Thymus (tissue), 11 donors: ENCODE measurements around the gene INCENP. TPM values are rescaled to one million over a fixed set of nuclear protein-coding genes. Genes with fewer than 3 reads are reported as not detected.

Experiments used
- DNase-seq, 9 donors: peaks; one replicate each; pipeline ENCODE4 v3.0.0-alpha.2; 2013; ENCODE audit warnings: low spot score in 9 of 9, low read depth in 6 of 9, missing footprints in 1 of 9
- H3K27ac ChIP-seq, 2 donors: one replicate each; pipeline ENCODE4 v1.5.1; 2013; ENCODE audit warnings: control low read depth in 1 of 2, low read depth in 1 of 2, low read length in 1 of 2, mild to moderate bottlenecking in 1 of 2, moderate library complexity in 1 of 2
- H3K27me3 ChIP-seq, 2 donors: one replicate each; pipeline ENCODE4 v1.5.1; 2013; ENCODE audit warnings: low read length in 1 of 2; ENCODE audit not compliant: control insufficient read depth in 2 of 2, insufficient read depth in 1 of 2
- H3K36me3 ChIP-seq, 2 donors: one replicate each; pipeline ENCODE4 v1.5.1; 2013; ENCODE audit warnings: low read length in 1 of 2, mild to moderate bottlenecking in 1 of 2, moderate library complexity in 1 of 2; ENCODE audit not compliant: control insufficient read depth in 2 of 2, insufficient read depth in 2 of 2
- H3K4me1 ChIP-seq, 2 donors: one replicate each; pipeline ENCODE4 v1.5.1; 2013; ENCODE audit warnings: low read length in 2 of 2; ENCODE audit not compliant: control insufficient read depth in 2 of 2, insufficient read depth in 2 of 2
- H3K4me3 ChIP-seq, 2 donors: one replicate each; pipeline ENCODE4 v1.5.1; 2013; ENCODE audit warnings: low read length in 2 of 2, control low read depth in 1 of 2, mild to moderate bottlenecking in 1 of 2
- H3K9me3 ChIP-seq, 2 donors: one replicate each; pipeline ENCODE4 v1.5.1; 2013; ENCODE audit warnings: low read length in 1 of 2, mild to moderate bottlenecking in 1 of 2; ENCODE audit not compliant: control insufficient read depth in 2 of 2, insufficient read depth in 1 of 2
- WGBS: extraction: QIAGEN DNeasy Blood & Tissue Kit; methylation state at CpG from one replicate; pipeline ENCODE4 v1.1.7; 2013; 5-methylcytosine and 5-hydroxymethylcytosine counted together
- polyA plus RNA-seq: library from polyadenylated mRNA; stranded (reverse); fragments of 200-250 nt; gene quantifications from one replicate; pipeline ENCODE4 v1.2.3, GENCODE V29; 2013
- total RNA-seq: library from RNA; stranded (reverse); fragments of 120-200 nt; gene quantifications from one replicate; pipeline ENCODE4 v1.2.4, GENCODE V29; 2013
- donor health status: healthy.

Gene INCENP
- total and polyA plus RNA-seq, 2 donors: 5.2 to 24.7 TPM

DNA sequence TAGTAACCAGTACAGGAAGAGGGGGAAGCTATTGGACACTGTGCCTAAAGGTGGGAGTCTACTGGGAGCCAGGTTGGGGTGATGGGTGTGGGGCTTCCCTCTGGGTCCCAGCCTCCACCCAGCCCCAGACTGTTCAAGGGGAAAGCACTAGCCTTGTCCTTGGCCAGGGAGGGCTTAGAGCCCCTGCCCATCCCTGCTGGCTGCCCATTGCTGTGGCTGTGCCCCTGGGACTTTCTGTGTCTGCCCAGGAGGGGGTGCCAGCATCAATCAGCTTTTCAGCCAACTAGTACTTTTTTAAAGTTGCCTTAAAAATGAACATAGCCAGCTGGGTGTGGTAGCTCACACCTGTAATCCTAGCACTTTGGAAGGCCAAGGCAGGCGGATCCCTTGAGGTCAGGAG, 19.9 kb downstream of the INCENP start:
- no peaks in the 10 kb centered on the region for H3K27me3 ChIP-seq
- no peak overlapping the region for H3K27ac ChIP-seq
- H3K4me1 ChIP-seq: no peaks in the 10 kb centered on the region
- peaks cover 96 to 97% of the 10 kb centered on the region in 2 donors for H3K36me3 ChIP-seq
- H3K4me3 ChIP-seq: no peak overlapping the region
- 96% methylated on average over 1 of the region's 1 CpG for WGBS
- no peaks in the 10 kb centered on the region for H3K9me3 ChIP-seq
- no peak for DNase-seq

DNA sequence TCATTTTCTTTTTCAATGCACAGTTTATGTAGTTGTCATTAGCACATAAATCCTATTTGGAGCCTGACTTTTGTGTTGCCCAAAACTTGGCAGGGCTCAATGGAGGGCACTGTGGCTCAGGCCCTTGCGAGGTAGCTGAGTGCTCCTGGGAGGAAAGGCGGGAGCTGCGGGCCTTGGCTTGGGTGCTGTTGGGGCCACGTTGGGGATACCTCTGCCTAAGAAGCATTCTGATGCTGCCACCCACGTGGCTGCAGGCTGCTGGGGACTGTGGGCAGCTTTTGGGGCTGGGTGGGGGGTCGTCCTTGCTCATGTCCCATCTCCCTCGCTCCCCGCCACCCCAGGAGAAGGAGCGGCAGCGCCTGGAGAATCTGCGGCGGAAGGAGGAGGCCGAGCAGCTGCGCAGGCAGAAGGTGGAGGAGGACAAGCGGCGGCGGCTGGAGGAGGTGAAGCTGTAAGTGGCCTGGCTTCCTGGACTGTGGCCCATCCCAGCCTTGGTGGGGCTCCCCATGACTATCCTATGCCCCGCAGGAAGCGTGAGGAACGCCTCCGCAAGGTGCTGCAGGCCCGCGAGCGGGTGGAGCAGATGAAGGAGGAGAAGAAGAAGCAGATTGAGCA, 20.9 kb downstream of the INCENP start:
- Histone ChIP-seq H3K36me3 (peaks cover 96 to 97% of the 10 kb centered on the region in 2 donors), H3K4me3 (no peak overlapping the region), H3K27me3 (no peaks in the 10 kb centered on the region), H3K27ac (no peak overlapping the region), H3K9me3 (no peaks in the 10 kb centered on the region), H3K4me1 (no peaks in the 10 kb centered on the region)
- 98% methylated on average over 24 of the region's 24 CpGs for WGBS
- DNase-seq: no peak

GRCh38 chr11:62145261-62145871, 21.6 kb downstream of the INCENP start:
- WGBS: 98% methylated on average over 11 of the region's 11 CpGs
- H3K9me3 ChIP-seq: no peaks in the 10 kb centered on the region
- no peak overlapping the region for H3K27ac ChIP-seq
- H3K4me1 ChIP-seq: no peaks in the 10 kb centered on the region
- DNase-seq: no peak
- peaks cover 97% of the 10 kb centered on the region in 2 donors for H3K36me3 ChIP-seq
- no peaks in the 10 kb centered on the region for H3K27me3 ChIP-seq
- no peak overlapping the region for H3K4me3 ChIP-seq

DNA sequence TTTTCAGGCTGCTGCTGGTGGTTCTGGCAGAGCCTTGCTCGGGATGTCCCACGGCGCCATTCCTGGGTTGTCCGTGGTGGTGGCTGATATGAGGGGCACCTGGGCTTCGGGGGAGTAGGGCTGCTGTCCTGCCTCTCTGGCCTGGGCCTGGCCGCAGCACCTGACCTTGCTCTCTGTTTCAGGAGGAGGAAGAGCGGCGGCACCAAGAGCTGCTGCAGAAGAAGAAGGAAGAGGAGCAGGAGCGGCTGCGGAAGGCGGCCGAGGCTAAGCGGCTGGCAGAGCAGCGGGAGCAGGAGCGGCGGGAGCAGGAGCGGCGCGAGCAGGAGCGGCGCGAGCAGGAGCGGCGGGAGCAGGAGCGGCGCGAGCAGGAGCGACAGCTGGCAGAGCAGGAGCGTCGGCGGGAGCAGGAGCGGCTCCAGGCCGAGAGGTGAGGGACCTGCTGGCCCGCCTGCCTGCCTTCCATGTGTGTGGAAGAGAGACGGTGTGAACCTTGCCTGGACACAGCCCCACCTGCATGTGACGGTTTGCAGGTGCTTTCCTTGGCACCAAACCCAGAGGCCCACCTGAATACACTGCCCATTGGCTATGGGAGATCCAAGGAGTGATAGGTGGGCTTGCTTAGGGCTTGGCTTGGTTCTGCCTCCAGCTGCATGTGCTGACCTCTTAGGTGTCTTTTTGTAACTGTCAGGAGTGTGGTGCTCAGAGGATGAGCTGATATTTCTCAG, 22.8 kb downstream of the INCENP start:
- Histone ChIP-seq H3K4me3 (no peak overlapping the region), H3K9me3 (no peaks in the 10 kb centered on the region), H3K4me1 (no peaks in the 10 kb centered on the region), H3K27me3 (no peaks in the 10 kb centered on the region), H3K27ac (no peak overlapping the region), H3K36me3 (peaks cover 97 to 98% of the 10 kb centered on the region in 2 donors)
- DNase-seq: no peak
- WGBS: 97% methylated on average over 36 of the region's 36 CpGs

DNA sequence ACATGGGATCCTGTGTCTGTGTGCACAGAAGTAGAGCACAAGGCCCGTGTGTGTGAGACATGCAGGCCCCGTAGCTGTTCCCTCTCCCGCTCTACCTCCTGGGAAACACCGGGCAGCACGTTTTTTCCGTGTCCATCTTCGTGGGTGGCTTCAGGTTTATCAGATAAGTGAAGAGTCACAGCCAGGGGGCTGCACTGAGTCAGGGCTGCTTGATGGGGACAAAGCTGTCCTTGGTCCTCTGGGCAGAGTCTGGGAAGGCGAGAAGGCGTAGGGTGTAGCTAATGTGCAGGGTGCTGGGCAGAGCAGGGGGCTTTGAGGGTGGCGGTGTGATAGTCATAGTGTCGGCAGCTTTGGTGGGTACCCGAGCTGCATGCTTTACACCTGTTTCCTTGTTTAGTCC, 23.7 kb downstream of the INCENP start:
- no peak overlapping the region for H3K27ac ChIP-seq
- no peaks in the 10 kb centered on the region for H3K4me1 ChIP-seq
- no peak overlapping the region for H3K4me3 ChIP-seq
- no peaks in the 10 kb centered on the region for H3K9me3 ChIP-seq
- WGBS: 97% methylated on average over 12 of the region's 12 CpGs
- no peaks in the 10 kb centered on the region for H3K27me3 ChIP-seq
- peaks cover 96 to 97% of the 10 kb centered on the region in 2 donors for H3K36me3 ChIP-seq
- DNase-seq: no peak

- H3K9me3 ChIP-seq: no peaks in the 10 kb centered on the region
- H3K4me3 ChIP-seq: no peak overlapping the region
- no peak overlapping the region for H3K27ac ChIP-seq
- DNase-seq: no peak
- peaks cover 90 to 94% of the 10 kb centered on the region in 2 donors for H3K36me3 ChIP-seq
- H3K27me3 ChIP-seq: no peaks in the 10 kb centered on the region
- WGBS: 97% methylated on average over 10 of the region's 10 CpGs
- H3K4me1 ChIP-seq: no peaks in the 10 kb centered on the region
These were observed 24.6 kb downstream of the INCENP start for GRCh38 chr11:62148271-62148980.

- no peak overlapping the region for H3K4me3 ChIP-seq
- no peak overlapping the region for H3K27ac ChIP-seq
- H3K4me1 ChIP-seq: no peaks in the 10 kb centered on the region
- H3K36me3 ChIP-seq: peaks cover 75 to 76% of the 10 kb centered on the region in 2 donors
- no peak for DNase-seq
- no peaks in the 10 kb centered on the region for H3K27me3 ChIP-seq
- no peaks in the 10 kb centered on the region for H3K9me3 ChIP-seq
- WGBS: 96% methylated on average over 17 of the region's 17 CpGs
These were observed 26.4 kb downstream of the INCENP start for GRCh38 chr11:62149986-62150886.

DNA sequence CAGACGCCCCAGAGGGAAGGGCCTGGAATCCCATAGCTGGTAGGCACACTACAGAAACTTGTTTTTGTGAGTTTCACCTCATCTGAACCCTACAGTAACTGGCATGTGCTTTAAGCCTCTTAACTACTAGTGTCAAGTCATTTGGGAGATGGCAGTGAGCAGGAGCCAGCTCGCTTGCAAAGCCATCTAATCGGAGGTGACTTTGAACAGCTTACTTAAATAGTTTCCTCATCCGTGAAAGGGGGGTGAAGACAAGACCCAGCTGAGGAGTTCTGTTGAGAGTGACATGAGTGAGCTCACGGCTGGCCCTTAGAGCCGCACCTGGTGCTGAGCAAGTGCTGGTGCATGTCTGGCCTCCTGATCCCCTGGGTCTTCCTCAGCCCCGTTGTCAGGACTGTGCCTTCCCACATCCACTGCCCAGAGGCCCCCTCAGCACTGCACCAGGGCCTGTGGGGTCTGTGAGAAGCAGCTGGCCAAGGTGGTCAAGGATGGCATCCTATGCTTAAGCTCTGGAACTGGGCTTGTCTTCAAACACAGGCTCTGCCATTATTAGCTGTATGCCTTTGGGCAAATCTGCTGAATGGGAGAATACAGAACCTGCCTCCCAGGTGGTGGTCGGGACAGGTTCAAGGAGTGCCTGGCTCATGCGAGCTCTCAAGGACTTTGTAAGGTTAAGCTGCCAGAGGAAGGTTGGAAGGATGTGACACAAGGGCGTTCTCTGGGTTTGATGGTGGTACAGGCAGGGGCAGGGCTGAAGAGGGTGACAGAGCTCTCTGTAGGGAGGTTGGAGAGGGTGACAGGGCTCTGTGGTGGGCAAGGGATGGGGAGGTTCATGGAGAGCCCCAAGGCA, 27.3 kb downstream of the INCENP start:
- H3K27me3 ChIP-seq: no peaks in the 10 kb centered on the region
- H3K4me1 ChIP-seq: no peaks in the 10 kb centered on the region
- H3K9me3 ChIP-seq: no peaks in the 10 kb centered on the region
- H3K4me3 ChIP-seq: no peak overlapping the region
- DNase-seq: no peak
- H3K36me3 ChIP-seq: peaks cover 66 to 68% of the 10 kb centered on the region in 2 donors
- WGBS: 97% methylated on average over 10 of the region's 10 CpGs
- no peak overlapping the region for H3K27ac ChIP-seq
